ENCODE results near the gene CHRNA3.

The CHRNA3 gene

DNA sequence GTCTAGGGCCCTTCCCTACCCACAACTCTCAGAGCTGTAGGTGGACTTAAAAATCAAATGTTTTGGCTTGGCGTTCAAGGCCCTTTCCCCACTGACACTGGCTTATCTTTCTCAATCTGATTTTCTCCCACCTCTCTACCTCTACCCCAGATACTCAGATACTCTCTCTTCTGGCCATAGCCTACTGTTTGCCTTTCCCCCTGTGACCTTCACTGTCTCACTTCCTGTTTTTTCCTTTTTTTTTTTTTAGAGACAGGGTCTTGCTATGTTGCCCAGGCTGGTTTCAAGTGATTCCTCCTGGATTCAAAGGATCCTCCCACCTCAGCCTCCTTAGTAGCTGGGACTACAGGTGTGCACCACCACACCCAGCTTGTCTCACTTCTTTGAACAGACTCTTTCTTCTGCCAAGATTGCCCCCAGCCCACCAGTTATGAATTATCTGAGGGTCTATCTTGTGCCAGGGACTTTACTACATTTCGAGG is 15.6 kb upstream of the CHRNA3 start:
- no peak for DNase-seq (ENCODE audit: low read depth)

DNA sequence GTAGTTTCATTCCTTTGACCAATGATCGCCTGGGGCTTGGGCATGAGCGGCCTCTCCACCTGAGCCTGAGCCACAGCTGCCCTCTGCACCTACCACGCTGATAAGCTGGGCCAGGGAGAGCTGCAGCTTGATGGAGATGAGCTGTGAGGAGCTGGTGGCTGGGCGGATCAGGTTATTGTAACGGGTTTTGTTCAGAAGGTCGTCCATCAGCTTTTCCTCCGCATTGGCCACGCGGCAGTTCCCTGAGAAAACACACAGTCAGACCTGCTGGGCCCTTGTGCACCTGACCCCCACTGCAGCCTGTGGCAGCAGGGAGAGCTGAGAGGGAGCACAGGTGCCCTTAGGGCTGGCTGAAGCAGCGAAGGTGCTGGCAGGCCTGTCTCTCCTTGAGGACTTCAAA is 14.6 kb upstream of the CHRNA3 start:
- DNase-seq (ENCODE audit: low read depth): no peak

DNA sequence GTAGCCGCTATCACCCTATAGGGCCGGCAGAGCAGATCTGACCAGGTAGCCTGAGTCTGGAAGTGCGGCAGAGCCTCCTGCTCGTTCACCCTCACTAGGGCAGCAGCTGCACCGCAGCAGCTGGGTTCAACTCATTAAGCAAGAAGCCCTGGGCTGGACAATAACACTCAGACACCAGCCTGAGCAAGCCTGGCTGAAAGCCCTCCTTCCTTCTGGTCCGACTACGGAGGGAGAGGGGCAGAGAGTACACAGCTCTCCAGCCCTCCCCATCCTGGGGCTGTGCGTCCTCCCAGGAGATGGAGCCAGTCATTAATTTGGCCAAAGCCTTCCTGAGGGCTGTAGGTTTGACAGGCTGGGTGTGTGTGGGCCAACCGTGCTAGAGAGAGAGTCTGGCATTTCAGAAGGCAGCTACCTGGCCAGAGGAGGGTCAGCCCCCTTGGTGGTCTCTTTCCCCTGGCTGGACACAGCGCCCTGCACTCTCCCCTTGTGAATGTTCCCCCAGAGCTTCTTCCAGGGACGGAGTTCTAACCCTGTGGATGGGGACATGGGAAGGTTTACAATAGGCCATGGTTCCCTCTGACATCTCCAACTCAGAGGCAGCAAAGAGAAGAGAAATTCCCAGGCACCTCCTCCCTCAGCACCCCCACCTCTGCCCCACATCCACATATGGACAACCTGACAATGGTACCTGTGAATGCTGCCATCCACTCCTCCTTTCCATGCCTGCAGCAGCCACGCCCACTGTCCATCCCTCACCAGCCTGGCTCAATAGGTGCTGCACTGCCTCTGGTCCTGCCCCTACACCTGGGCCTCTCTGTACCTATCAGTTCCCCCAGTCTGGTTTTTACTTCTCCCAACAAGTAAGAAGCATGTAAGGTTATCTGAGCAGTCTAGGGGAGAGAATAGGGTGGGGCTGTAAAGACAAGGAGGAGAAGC is 13.7 kb upstream of the CHRNA3 start:
- DNase-seq (ENCODE audit: low read depth): no peak

DNA sequence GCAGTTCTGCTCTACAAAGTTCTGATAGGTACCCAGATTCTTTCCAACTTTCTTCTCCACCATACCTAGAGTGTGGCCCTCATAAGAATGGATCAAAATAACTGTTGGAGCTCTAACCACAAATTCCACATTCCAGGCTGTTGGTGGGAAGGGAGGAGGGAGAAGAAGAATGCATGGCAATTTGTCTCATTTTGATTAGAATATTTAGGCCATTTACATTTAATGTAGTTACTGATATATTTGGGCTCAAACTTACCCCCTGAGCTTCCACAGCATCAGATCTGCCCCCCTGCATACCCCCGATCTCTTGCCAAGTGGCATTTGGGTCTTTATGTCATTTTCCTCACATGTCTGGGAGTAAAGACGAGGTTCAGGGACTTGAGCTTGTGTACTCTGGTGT is 12.6 kb upstream of the CHRNA3 start:
- DNase-seq (ENCODE audit: low read depth): no peak

DNA sequence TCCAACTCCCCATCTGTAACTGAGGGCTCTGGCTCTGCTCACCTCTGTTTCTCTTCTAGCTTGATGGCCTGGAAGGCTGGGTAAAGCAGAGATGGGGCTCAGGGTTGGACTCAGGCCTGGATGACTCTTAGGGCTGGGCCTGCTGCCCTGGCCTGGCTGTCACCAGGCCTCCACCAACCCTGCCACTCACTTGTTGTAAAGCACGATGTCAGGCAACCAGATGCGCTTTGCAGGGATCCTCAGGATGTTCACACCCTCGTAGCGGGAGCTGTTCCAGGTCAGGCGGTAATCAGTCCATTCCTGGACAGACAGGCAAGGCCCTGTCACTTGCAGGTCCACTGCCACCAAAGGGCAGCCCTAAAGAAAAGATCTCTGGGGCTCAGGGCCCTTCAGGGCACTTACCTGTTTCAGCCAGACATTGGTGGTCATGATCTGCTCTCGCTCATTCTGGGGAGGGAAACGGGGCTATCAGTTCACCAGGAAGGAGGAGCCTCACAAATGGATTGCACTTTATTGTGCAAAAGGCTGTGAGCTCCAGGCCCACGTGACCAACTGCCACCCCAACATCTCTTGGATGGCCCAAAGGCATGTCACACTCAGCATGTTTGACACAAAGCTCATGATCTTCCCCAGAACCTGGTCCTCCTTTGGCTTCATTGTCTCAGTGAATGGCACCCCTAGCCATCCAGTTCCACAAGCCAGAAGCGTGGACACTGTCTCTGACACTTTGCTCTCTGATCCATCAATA is 10.3 kb upstream of the CHRNA3 start:
- no peak for DNase-seq (ENCODE audit: low read depth)

DNA sequence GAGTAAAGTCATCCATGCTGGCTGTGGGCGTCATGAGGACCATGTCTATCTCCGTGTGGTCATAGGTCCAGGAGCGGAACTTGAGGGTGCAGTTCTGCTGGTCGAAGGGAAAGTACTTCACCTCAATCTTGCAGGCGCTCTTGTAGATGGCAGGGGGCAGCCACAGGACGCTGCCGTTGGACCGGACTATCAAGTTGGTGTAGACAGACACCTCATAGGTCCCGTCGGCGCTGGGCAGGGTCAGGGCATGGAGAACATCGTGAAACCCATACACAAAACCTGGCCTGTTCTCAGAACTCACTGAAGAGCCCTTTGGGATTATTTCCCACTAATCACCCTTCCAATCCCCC is 8.9 kb upstream of the CHRNA3 start:
- DNase-seq (ENCODE audit: low read depth): no peak

DNA sequence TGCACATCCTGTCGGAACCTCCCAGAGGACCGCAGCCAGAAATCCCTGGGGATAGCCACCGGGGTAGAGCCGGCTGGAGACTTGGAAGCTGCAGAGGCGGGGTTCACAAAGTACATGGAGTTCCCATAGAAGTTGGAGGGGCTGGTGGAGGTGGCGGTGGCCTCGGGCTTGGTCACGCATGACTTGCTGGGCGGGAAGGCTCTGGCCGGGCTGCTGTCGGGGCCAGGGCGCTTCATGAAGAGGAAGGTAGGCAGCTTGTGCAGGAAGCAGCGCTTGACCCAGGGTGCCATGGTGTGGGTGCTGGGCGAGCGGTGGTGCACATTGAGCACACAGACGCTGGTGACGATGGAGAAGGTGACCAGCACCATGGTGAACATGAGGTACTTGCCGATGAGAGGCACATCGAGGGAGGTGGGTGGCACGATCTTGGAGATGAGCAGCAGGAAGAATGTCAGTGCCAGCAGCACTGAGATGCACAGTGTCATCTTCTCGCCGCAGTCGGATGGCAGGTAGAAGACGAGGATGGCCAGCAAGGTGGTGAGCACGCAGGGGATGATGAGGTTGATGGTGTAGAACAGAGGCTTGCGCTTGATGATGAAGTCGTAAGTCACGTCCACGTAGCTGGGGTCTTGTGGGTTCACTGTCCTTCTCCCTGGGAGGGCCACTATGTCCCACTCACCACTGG is 8.4 kb upstream of the CHRNA3 start:
- DNase-seq (ENCODE audit: low read depth): no peak

DNA sequence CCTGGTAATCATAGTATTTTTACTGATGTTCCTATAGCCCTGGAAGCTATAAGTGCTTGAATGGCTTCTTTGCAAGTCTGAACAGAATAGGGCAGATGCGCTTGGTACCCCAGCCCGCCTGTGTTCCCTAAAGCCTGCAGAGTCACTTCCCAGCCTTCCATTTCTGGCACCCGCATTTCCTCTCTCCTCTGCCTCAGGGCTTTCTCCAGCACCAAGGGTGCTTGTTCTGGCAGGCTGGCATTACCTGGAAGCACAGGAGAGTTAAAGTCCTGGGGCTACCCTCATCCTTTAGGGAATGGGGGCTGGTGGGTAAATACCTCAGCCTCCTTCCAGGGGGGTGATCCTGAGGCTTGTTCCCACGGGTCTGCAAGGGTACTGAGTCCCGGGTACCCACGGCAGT is 7.4 kb upstream of the CHRNA3 start:
- no peak for DNase-seq (ENCODE audit: low read depth)

DNA sequence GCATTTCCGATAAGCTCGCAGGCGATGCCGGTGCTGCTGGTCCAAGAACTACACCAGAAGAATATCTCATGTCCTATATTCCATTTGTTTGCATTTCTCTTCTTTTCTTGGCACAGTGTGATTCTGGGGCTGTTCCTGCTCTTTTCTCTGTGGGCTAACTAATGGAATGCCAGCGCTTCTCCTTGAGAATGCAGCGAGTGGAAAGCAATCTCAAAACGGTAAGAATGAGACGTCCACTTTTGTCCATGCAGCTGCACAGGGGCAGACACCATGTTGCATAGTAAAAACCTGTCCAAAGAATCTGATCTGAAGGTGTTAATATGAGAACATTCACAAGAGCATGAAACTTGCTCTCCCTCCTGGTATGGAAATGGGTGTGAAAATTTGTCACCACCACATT is 6.6 kb upstream of the CHRNA3 start:
- DNase-seq (ENCODE audit: low read depth): no peak

DNA sequence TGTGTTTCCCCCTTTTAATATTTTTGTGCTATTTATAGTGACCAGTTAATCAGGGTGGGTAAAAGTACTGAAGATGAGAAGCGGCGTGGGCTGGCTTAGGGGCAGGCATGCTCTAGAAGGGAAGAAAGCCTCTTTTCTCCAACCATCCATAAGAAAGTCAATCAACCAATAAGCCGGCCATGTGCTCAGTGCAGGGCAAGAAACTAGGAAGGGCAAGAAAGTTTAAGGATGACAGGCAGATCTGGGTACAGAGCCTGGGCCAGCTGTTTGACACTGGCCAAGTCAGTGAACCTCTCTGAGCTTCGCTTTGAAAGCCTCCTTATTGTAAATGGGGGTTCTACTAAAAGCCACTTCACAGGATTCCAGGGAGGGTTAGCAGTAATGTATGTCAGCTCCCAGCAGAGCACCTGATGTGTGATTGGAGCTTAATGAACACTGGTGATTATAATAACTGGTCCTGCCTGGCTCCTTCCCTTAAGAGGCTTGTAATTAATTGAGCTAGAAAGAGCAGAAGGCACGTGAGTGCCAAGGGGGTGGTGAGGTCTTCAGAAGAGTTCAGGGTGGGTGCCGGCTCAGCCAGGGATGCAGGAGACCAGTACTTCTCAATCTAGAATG is 5.7 kb upstream of the CHRNA3 start:
- DNase-seq (ENCODE audit: low read depth): no peak

DNA sequence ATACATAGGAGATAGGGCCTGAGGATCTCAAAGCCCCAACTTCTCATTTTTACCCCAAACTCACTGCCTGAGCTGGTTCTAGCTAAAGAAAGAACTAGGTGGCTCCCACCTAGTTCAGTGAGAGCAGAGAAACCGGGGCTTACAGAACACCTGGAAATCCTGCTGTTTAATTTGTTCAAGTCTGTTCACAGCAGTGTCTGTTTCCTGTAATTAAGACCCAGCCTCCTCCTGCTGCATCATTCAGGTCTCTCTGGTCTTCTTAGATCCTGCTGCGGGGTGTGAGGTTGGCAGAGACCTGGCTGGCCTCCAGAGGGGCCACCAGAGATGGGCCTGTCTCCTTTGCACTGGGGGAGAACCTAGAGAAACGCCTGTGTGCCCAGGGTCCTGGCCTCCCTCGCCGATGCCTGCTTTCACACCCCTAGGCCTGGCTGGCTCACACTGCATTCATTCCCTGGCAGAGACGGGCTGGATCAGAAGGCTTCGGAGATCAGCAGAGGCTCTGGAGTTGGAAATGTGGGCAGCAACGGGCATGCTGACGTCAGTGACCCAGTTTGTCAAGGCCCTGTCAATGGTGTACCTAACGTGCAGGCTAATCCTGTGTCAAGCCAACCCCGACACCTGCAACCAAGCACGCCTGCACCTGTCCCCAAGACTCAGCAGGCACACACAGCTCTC is 4.9 kb upstream of the CHRNA3 start:
- no peak for DNase-seq (ENCODE audit: low read depth)

DNA sequence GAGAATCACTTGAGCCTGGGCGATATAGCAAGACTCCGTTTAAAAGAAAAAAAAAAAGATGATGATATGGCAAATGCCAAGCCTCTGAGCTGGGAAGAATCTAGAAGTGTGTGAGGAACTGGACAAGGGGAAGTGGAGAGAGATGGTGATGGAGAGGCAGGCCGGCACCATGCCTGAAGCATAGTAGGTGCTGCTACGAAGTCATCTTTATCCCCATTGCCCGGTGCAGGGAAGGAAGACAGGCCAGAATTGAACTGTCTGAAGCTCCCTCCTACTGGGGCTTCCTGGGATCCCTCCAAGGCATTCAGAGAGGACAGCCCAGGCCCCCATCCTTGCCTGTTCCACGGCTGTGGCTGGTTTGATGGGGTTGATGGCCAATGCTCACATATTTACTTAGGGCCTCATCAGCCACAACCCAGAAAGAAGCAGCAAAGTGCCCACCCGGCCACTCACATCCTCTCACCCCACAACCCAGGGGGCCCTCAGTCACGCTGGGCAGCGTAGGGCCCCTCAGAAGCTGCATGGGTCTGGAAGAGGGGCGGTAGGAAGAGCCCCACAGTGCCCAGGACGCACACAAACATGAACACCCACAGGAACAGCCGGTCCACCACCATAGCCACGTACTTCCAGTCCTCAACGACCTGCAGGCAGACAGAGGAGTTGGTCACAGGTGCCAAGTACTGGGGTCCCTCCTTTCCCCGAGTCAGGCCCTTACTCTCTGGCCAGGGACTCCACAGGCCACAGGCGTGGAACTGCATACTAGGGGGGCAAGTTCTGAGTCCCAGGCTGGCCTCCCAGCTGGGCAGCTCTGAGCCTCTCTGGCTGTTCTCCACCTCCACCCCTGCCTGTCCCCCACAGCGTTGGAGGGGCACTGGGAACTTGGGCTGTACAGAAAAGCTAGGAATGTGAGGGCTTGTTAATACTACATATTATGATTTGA is 4.1 kb upstream of the CHRNA3 start:
- no peak for DNase-seq (ENCODE audit: low read depth)

DNA sequence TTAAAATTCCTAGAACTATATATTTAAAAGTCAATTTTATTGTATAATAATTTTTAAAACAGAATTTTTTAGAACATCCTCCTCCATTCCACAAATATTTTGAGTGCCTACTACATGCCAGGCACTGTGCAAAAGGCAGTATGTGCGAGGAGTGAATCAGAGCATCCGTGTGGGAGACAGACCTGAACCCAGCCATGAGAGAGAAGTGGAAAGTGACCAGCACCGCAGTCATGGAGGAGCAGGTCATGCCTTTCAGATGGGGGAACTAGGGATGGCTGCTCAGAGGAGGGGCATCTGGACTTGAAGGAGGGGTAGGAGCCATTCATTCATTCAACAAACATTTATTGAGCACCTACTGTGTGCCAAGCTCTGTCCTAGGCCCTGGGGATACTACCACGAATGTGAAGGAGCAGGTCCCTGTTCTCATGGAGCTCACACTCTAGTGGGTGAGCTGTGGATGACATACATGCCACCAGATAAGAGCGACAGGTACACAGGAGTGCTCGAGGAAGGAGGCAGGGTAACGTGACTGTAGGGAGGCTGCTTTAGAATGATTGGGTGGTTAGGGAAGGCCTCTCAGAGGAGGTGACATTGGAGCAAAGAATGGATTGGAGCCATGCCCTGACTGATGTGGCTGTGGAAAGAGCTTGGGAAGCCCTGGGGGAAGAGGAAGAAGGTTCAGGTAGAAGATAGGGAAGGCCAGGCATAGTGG is 3.1 kb upstream of the CHRNA3 start:
- DNase-seq (ENCODE audit: low read depth): no peak

DNA sequence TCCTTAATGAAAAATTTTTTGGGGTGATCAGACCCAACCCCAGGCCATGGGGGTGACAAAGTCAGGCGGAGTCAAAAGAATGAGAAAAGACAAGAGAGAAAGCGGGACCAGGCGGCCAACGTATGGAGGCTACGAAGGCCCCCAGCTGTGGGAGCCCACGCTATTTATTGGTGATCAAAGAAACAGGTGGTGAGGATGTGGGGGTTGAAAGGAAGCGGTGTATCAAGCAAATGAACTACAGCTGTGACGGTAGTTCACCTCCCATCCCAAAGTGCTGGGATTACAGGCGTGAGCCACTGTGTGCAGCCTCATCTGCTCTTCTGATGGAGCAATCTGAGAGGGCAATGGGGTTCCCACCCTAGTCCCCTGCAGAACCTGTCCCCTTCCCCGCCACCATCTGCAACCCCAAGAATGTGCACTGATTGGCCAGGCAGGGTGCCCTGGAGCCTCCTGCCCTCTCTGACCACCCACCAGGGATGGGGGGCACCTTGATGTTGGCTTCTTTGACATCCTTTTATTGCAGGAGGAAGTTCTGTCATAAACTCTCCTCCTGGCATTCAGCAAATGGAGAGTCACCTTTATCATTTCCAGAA is 1.1 kb upstream of the CHRNA3 start:
- no peak for DNase-seq (ENCODE audit: low read depth)

DNA sequence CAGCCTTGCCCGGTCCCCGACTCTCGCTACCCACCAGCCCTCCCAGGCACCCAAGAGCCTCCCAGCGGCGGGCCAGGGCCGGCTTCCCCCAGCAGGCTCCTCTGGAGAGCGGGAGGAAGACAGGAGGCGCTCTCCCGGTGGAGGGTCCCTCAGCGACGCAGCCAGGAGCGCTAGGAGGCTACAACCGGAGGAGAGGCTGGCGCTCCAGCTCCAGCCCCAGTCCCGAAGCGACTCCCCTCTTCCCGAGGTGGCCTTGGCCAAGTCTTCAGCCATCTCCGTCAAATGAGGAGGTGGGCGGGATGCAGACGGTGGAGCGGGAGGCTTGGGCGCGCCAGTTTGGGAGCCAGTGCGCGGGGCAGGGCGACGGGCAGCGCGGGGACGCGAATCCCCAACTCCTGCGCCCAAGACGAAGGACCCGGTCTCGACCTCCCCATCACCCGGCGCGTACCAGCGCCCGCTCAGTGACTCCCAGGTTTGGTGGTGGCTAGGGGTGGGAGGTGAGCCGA is 722 bp downstream of the CHRNA3 start:
- DNase-seq (ENCODE audit: low read depth): no peak

DNA sequence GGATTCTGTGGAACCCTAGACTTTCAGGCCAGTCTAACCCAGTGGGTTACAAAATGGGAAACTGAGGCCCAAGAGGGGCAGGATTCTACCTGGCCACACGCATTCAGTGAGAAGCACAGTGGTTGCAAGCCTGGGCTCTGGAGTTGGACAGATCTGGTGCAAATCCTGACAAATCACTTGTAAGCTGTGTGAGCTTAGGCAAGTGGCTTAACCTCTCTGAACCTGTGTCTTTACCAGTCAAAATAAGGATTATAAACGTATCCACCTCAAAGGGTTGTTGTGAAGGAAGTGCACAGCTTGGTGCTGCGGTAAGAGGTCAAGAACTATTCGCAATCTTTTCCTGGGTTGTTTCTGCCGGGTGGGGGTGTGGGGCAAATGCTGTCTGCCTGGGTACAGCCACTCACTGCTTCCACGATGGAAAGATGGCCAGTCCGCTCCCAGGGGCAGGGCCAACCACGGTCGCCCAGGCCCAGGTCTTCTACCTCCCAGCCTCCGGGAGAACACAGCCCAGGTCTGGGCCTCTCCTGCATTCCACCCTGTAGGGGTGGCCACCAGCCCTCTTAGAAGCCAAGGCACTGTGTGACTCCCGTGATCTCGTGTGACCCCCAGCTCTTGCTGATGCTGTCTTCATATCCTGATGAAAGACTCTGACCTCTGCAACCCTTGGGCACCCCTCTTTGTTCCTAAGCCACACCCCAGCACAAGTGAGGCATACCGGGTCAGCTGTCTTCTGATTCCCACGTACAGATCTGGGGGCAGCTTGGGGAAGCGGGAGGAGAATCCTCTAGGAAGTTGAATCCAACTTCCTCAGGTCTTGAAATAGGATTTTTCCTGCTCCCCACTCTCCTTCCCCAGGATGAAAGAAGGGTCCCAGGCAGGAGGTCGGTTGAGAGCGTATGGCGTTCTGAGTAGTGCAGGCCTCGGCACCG is 1.5 kb downstream of the CHRNA3 start:
- DNase-seq (ENCODE audit: low read depth): no peak

DNA sequence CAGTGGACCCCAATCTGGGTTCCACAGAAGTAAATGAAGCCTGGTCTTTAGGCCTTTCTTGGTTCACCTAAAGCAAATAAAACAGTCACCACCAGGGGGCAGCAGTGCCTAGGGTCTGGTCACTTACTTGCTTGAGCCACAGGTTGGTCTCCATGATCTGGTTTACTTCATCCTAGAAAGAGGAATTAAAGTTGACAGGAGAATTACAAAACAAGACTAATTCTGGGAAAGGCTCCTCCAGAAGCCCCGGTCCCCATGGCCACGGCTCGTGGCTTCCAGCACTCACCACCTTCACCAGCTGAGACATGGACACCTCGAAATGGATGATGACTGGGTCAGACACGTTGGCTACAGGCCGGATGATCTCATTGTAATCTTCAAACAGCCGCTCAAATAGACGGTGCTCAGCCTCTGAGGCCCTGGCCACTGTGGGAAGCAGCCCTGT is 2.3 kb downstream of the CHRNA3 start:
- DNase-seq (ENCODE audit: low read depth): peak; percentile 63

DNA sequence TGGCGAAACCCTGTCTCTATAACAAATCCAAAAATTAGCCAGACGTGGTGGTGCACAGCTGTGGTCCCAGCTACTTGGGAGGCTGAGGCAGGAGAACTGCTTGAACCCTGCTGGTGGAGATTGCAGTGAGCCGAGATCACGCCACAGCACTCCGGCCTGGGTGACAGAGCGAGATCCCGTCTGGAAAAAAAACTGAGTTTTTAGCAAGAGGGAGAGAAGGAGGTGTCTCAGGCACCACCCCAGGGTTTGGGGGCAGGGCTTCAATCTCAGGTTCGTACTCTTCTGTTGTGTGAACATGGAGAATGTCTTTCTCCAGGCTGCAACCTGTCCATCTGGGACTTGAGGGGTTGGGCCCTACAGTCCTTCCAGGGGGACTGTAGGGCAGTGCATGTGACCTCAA is 2.7 kb downstream of the CHRNA3 start:
- DNase-seq (ENCODE audit: low read depth): no peak
